Lower lobe of right lung (tissue), 2 donors: ENCODE measurements around the gene RALGPS1. TPM values are rescaled to one million over a fixed set of nuclear protein-coding genes. Genes with fewer than 3 reads are reported as not detected.

Experiments
- ATAC-seq, 2 donors: fragments of 200-7000 bp; cut with Tn5 transposase; one replicate each; pipeline ENCODE4 v1.9.1; 2020 to 2022; ENCODE audit warnings: mild to moderate bottlenecking in 2 of 2, moderate library complexity in 2 of 2
- DNase-seq: peaks from one replicate; pipeline ENCODE4 v3.0.0-alpha.2; 2020
- H3K27ac ChIP-seq: fragments of 200-600 bp; one replicate; pipeline ENCODE4 v1.8.0; 2022
- H3K27me3 ChIP-seq: fragments of 200-600 bp; one replicate; pipeline ENCODE4 v1.8.0; 2022; ENCODE audit warnings: low read depth
- H3K36me3 ChIP-seq: fragments of 200-600 bp; one replicate; pipeline ENCODE4 v1.8.0; 2022; ENCODE audit warnings: mild to moderate bottlenecking
- H3K4me1 ChIP-seq: fragments of 200-600 bp; one replicate; pipeline ENCODE4 v1.8.0; 2022
- H3K4me3 ChIP-seq: fragments of 200-600 bp; one replicate; pipeline ENCODE4 v1.8.0; 2022; ENCODE audit warnings: mild to moderate bottlenecking
- H3K9me3 ChIP-seq: fragments of 200-600 bp; one replicate; pipeline ENCODE4 v1.8.0; 2022
- CTCF ChIP-seq: fragments of 200-600 bp; IDR thresholded peaks from one replicate; pipeline ENCODE4 v1.8.0; 2022; ENCODE audit warnings: antibody characterized with exemption, mild to moderate bottlenecking
- intact Hi-C: fragments of 100-400 bp; cut with DNase I; formaldehyde crosslinking; loops from one replicate; pipeline ENCODE4 v1.11.0; 2022
- total RNA-seq: library from RNA; stranded (reverse); fragmentation: NEBNext Ultra II Directional; extraction: Animal tissue kit (Norgen Biotek cat#: 25700); gene quantifications from one replicate; pipeline ENCODE4 v1.2.1, GENCODE V29; 2021
- donor health status: DM: no; HTN: yes; CAD: no; lungs with severe emphysema.

Gene RALGPS1
- total RNA-seq, 1 donor from 2014 or later, result 17.6 TPM

GRCh38 chr9:127193483-127193882 lies 278.9 kb downstream of the RALGPS1 start:
- intact Hi-C loops, result no loop called here

DNA sequence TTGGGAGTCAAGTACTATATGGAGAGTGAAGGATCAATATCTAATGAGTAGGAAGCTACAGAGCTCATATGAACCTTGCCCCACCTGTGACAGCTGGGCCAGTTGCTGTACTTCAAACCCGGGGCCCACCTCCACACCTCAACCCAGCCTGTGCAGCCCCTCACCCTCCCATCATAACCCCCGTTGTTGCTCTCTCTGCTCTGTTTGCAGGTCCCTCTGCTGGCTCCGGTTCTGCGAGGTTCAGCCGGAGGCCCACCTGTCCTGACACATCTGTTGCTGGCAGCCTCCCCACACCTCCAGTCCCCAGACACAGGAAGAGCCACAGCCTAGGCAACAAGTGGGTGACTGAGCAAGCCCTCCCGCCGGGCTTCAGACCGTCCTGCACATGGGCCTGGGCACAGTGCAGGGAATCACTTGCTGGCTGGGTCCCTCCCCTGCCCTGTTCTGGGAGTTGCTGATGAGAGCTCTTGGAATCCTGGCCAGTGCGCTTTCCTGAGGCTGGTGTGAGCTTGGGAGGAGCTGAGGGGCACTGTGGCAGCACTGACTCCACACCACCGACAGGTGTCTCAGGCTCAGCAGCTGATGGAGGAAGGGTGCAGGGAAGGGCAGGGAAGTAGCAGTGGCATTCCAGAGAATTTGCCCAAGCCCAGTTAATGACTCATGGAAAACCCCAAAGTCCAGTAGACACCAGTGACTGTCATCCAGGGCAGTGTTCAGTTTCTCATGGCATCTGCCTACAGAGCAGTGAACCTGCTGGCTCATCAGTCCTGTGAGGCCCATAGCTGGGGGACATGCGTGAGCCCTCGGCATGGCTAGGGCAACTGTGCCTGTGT lies 280.5 kb downstream of the RALGPS1 start:
- DNase-seq (peak; percentile 29), ATAC-seq (no peak)
- Histone ChIP-seq H3K36me3 (no peaks in the 10 kb centered on the region), H3K4me1 (peaks cover 22% of the 10 kb centered on the region), H3K27ac (no peak overlapping the region), H3K9me3 (no peaks in the 10 kb centered on the region), H3K27me3 (no peaks in the 10 kb centered on the region), H3K4me3 (no peak overlapping the region)
- TF ChIP-seq CTCF, result no peak
- intact Hi-C loops, result loop anchor here (5.0 kb wide), 1 partner anchor 253 kb away; no protein-coding TSS in a partner anchor

More at GRCh38 chr9:127193483-127193882, 278.9 kb downstream of the RALGPS1 start:
- no peak for ATAC-seq
- H3K4me1 ChIP-seq, result peaks cover 11% of the 10 kb centered on the region
- H3K36me3 ChIP-seq, result no peaks in the 10 kb centered on the region
- peak; percentile 14 for DNase-seq
- no peaks in the 10 kb centered on the region for H3K27me3 ChIP-seq
- H3K4me3 ChIP-seq, result no peak overlapping the region
- H3K27ac ChIP-seq, result no peak overlapping the region
- no peak for TF ChIP-seq CTCF
- no peaks in the 10 kb centered on the region for H3K9me3 ChIP-seq

DNA sequence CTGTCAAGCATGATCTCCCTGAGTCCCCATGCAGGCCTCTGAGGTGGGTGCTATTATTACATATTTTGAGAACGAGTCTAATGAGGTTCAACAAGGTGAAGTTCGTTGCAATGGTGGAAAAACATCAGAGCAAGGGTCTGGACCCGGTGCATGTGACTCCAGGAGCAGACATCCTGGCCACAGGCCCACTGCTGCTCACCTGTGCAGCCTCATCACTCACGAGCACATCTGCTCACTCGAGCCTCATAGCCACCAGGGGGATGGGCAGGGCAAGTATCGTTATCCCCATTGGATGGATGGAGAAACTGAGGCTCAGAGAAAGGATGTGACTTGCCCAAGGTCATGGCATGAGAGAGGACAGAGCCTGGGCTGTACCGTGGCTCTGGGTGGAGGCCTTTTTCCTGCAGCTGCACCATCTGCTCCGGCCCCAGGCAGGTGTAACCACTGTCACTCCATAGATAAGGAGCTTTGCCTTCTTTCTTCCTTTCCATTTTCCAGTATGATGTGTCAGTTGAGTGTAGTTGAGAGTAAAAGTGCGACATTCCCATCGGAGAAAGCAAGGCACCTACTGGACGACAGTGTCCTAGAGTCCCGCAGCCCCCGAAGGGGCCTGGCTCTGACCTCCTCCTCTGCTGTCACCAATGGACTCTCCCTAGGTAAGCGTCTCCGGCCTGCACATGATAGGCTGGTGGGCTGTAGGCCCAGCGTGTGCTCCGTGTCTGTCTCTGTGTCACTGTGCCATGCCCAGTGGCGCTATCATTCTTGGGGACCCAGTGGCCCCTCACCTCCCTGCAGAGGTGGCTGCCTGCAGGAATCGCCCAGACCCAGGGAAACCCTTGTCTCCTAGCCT lies 281.6 kb downstream of the RALGPS1 start:
- peak; percentile 24 for DNase-seq
- H3K27me3 ChIP-seq, result no peaks in the 10 kb centered on the region
- intact Hi-C loops, result loop anchor here (5.0 kb wide), 1 partner anchor 254 kb away; no protein-coding TSS in a partner anchor
- H3K4me3 ChIP-seq, result no peak overlapping the region
- no peak for ATAC-seq
- no peak overlapping the region for H3K27ac ChIP-seq
- TF ChIP-seq CTCF, result no peak
- H3K4me1 ChIP-seq, result peaks cover 22% of the 10 kb centered on the region
- H3K9me3 ChIP-seq, result no peaks in the 10 kb centered on the region
- H3K36me3 ChIP-seq, result no peaks in the 10 kb centered on the region

GRCh38 chr9:127196826-127197145 lies 282.2 kb downstream of the RALGPS1 start:
- DNase-seq (peak; percentile 9), ATAC-seq (no peak)
- intact Hi-C loops, result loop anchor here (5.0 kb wide), 1 partner anchor 254 kb away; no protein-coding TSS in a partner anchor
- Histone ChIP-seq H3K9me3 (no peaks in the 10 kb centered on the region), H3K4me3 (no peak overlapping the region), H3K36me3 (no peaks in the 10 kb centered on the region), H3K27me3 (no peaks in the 10 kb centered on the region), H3K27ac (no peak overlapping the region), H3K4me1 (peaks cover 22% of the 10 kb centered on the region)
- no peak for TF ChIP-seq CTCF

DNA sequence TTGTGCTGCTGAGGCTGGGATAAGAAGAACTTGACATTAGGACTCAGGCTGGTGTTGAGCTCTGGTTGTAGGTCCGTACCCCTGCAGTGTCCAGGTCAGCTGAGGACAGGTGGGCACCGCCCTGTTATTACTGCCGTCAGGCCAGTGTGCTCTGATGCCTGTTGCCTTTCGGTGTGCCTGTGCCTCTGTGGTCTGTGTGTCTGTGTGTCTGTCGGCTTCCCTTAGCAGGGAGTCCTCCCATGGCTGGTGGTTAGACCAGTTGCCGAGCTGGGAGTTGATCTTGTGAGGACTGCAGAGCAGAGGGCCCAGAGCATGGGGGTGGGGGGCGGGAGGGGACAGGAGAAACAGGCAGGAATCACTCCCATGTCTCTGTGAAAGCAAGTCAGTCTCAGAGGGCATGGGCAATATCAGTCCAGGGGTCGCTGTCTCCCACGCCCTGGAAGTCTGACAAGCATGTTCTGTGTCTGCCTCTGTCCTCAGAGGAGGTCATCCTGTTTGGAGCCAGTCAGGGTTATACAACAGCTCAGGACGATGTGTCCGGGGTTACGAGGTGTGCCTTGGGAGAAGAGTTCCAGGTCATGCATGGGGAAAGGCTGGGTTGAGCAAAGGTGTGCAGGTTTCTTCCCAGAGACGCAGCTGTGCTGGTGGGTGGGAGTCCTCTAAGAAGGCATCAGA lies 282.7 kb downstream of the RALGPS1 start:
- Histone ChIP-seq H3K4me1 (peaks cover 22% of the 10 kb centered on the region), H3K9me3 (no peaks in the 10 kb centered on the region), H3K27me3 (no peaks in the 10 kb centered on the region), H3K4me3 (no peak overlapping the region), H3K36me3 (no peaks in the 10 kb centered on the region), H3K27ac (no peak overlapping the region)
- intact Hi-C loops, result loop anchor here (5.0 kb wide), 1 partner anchor 255 kb away; no protein-coding TSS in a partner anchor
- no peak for TF ChIP-seq CTCF
- peak; percentile 27 for DNase-seq
- ATAC-seq, result no peak
